Ovary (tissue), 9 donors: ENCODE data around the gene TBC1D19. TPM values are rescaled to one million over a fixed set of nuclear protein-coding genes. Genes with fewer than 3 reads are reported as not detected.

Experiments
- DNase-seq, 5 donors: peaks; one replicate each; pipeline ENCODE4 v3.0.0-alpha.2; 2019 to 2020
- H3K27ac ChIP-seq, 2 donors: fragments of 200-600 bp; one replicate each; pipeline versions ENCODE4 v1.5.1 to v1.8.0; 2019 to 2022
- H3K27me3 ChIP-seq: fragments of 200-600 bp; one replicate; pipeline ENCODE4 v1.8.0; 2022
- H3K36me3 ChIP-seq: fragments of 200-600 bp; sonication (generic); one replicate; pipeline ENCODE4 v1.5.1; 2019
- H3K4me1 ChIP-seq: one replicate; pipeline ENCODE4 v1.8.1; 2013; ENCODE audit warnings: mild to moderate bottlenecking, moderate library complexity; ENCODE audit not compliant: insufficient read depth
- H3K4me3 ChIP-seq: fragments of 200-600 bp; sonication (generic); one replicate; pipeline ENCODE4 v1.5.1; 2017
- H3K9me3 ChIP-seq, 2 donors: fragments of 200-600 bp in 1 of 2; sonication (generic) in 1 of 2; one replicate each; pipeline versions ENCODE4 v1.5.1 to v1.8.1; 2013 to 2019; ENCODE audit warnings: mild to moderate bottlenecking in 1 of 2, moderate library complexity in 1 of 2
- CTCF ChIP-seq, 3 donors: fragments of 450-650 bp in 2 of 3; fragments of 200-600 bp in 1 of 3; IDR thresholded peaks; one replicate each; pipeline versions ENCODE4 v1.5.1 to v1.8.0; 2016 to 2022; ENCODE audit warnings: antibody characterized with exemption in 3 of 3, mild to moderate bottlenecking in 1 of 3
- EP300 ChIP-seq: sonication (generic); formaldehyde crosslinking; IDR thresholded peaks from one replicate; pipeline ENCODE4 v1.6.1; 2017; ENCODE audit warnings: antibody characterized with exemption
- POLR2A ChIP-seq: fragments of 450-650 bp; IDR thresholded peaks from one replicate; pipeline ENCODE4 v1.6.1; 2017; ENCODE audit warnings: antibody characterized with exemption, mild to moderate bottlenecking, moderate library complexity
- WGBS, 3 donors: extraction: QIAGEN DNeasy Blood & Tissue Kit in 1 of 3; methylation state at CpG; one replicate each; pipeline versions ENCODE4 v1.1.5 to v1.1.7; 2013 to 2017; 5-methylcytosine and 5-hydroxymethylcytosine counted together
- intact Hi-C, 4 donors: fragments of 100-400 bp; cut with DNase I; formaldehyde crosslinking; loops; one replicate each; pipeline versions ENCODE4 v1.11.0 to v1.15.1; 2022 to 2023
- polyA plus RNA-seq, 2 donors: library from polyadenylated mRNA; stranded (reverse); fragments of 200-250 nt in 1 of 2; fragments of 350-450 nt in 1 of 2; fragmentation: Illumina TruSeq in 1 of 2; extraction: RNeasy Lipid Tissue Mini Kit (QIAGEN cat#74804) in 1 of 2; gene quantifications; one replicate each; pipeline ENCODE4 v1.2.3, GENCODE V29; 2013 to 2014
- total RNA-seq, 7 donors: library from RNA; depleted of rRNA in 2 of 7; stranded (reverse); fragments of >200 nt in 2 of 7; fragmentation: NEBNext Ultra II Directional in 3 of 7; extraction: Animal tissue kit (Norgen Biotek cat#: 25700) in 3 of 7; gene quantifications; one replicate each; pipeline versions ENCODE4 v1.1.0 to v1.2.4, GENCODE V29; 2016 to 2023
- donor health status: DM: no; HTN: no; CAD: no; lungs with moderate emphysema.
- donor health status: DM: no; HTN: no; CAD: no.
- donor health status: Bipolar disorder and iron deficiency.
- donor health status: DM: yes; HTN: yes; CAD: no.
- donor health status: DM: no; HTN: no; CAD: no.
- donor health status: DM: yes; HTN: yes; CAD: no.

TBC1D19 gene
- total and polyA plus RNA-seq, 9 donors, result 6.0 to 25.2 (median 14.8) TPM

- WGBS, 3 donors, result 74 to 82% (median 77%) methylated on average over 1 of the region's 1 CpG
- H3K4me3 ChIP-seq, result no peak overlapping the region
- no peaks in the 10 kb centered on the region for H3K36me3 ChIP-seq
- no peaks in the 10 kb centered on the region for H3K9me3 ChIP-seq
- H3K27ac ChIP-seq, result no peak overlapping the region
- intact Hi-C loops, result no loop called here
- TF ChIP-seq EP300, result no peak
- TF ChIP-seq POLR2A, result no peak
- TF ChIP-seq CTCF (IDR thresholded peaks at IDR 0.05), result no peak
- no peak for DNase-seq
- H3K27me3 ChIP-seq, result no peaks in the 10 kb centered on the region
- H3K4me1 ChIP-seq, result peaks cover 8% of the 10 kb centered on the region
Measured at GRCh38 chr4:26721685-26722084, 137.8 kb downstream of the TBC1D19 start.

GRCh38 chr4:26723216-26723615, 139.3 kb downstream of the TBC1D19 start:
- intact Hi-C loops, result no loop called here
- 91 to 98% (median 93%) methylated on average over 1 of the region's 1 CpG for WGBS, 3 donors

GRCh38 chr4:26724534-26724933, 140.7 kb downstream of the TBC1D19 start:
- H3K9me3 ChIP-seq, result no peaks in the 10 kb centered on the region
- peaks cover 9% of the 10 kb centered on the region for H3K4me1 ChIP-seq
- intact Hi-C loops, result no loop called here
- no peak for DNase-seq
- no peak for TF ChIP-seq EP300
- TF ChIP-seq POLR2A, result no peak
- no peak for TF ChIP-seq CTCF (IDR thresholded peaks at IDR 0.05)
- H3K36me3 ChIP-seq, result no peaks in the 10 kb centered on the region
- H3K27me3 ChIP-seq, result no peaks in the 10 kb centered on the region
- no peak overlapping the region for H3K4me3 ChIP-seq
- no peak overlapping the region for H3K27ac ChIP-seq

More at GRCh38 chr4:26723216-26723615, 139.3 kb downstream of the TBC1D19 start:
- H3K27ac ChIP-seq, result no peak overlapping the region
- H3K4me1 ChIP-seq, result peaks cover 9% of the 10 kb centered on the region
- DNase-seq, result no peak
- H3K27me3 ChIP-seq, result no peaks in the 10 kb centered on the region
- H3K36me3 ChIP-seq, result no peaks in the 10 kb centered on the region
- H3K4me3 ChIP-seq, result no peak overlapping the region
- H3K9me3 ChIP-seq, result no peaks in the 10 kb centered on the region
- TF ChIP-seq EP300, result no peak
- no peak for TF ChIP-seq POLR2A
- no peak for TF ChIP-seq CTCF (IDR thresholded peaks at IDR 0.05)

- peaks cover 10% of the 10 kb centered on the region for H3K4me1 ChIP-seq
- no peak for TF ChIP-seq EP300
- TF ChIP-seq POLR2A, result no peak
- TF ChIP-seq CTCF (IDR thresholded peaks at IDR 0.05), result no peak
- H3K27ac ChIP-seq, result no peak overlapping the region
- no peaks in the 10 kb centered on the region for H3K9me3 ChIP-seq
- DNase-seq, result no peak
- intact Hi-C loops, result no loop called here
- no peak overlapping the region for H3K4me3 ChIP-seq
- no peaks in the 10 kb centered on the region for H3K27me3 ChIP-seq
- 73 to 75% (median 74%) methylated on average over 6 of the region's 6 CpGs for WGBS, 3 donors
- no peaks in the 10 kb centered on the region for H3K36me3 ChIP-seq
Measured at GRCh38 chr4:26726655-26727387, 142.9 kb downstream of the TBC1D19 start.
